CD4-positive, alpha-beta T cell treated with Interleukin-10 for 1 hour (primary cell): ENCODE data around the gene PTPRQ.
"Not testable (repeated sequence)": the region's sequence is repeated elsewhere in the genome, so short reads cannot be mapped to it uniquely, and the experiment has no call there.

Experiments used
- DNase-seq: peaks from one replicate; pipeline ENCODE4 v3.0.0-alpha.2; 2020

The PTPRQ gene

DNA sequence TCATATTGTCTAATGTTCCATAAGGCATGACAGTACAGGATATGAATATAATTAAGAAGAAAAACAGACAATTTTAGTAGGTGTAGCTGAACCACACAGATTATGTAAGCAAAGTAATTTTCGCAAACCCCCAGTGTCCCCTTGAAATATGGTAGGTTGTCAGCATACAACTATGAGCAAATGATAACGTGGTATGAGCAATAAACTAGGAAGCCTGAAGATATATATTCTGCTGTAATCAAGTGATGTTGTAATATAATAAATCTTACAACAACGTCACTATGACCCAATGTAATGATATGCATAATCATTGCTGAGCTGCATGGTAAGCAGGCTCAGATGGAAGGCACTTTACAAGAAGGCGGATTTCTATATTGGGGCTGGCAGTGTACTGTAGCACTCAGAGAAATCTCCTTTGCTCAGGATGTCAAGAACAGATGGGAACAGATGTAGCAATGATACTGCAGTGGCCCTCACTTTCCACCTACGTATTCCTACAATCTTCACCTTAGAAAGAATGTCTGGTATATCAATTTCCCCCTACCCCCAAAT is 215.6 kb downstream of the PTPRQ start:
- no peak for DNase-seq

DNA sequence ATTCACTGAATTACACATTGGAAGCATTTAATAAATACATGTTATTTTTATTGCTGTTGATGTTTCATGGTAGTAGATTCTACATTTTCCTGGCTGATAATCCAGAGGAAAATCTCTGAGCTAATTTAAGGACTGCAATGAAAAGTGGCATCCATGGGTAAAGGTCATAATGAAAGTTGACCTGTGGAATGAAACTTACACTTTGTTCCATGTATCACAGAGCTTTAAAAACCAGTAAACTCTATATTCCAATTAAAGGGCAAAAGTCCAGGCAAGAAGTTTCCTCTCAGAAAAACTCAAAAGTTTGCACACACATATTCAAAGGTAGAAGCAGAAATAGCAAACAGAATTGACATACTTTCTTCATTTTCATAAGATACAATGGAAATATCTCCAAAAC is 218.6 kb downstream of the PTPRQ start:
- no peak for DNase-seq

GRCh38 chr12:80670214-80670613 is 226.2 kb downstream of the PTPRQ start:
- DNase-seq: no peak

DNA sequence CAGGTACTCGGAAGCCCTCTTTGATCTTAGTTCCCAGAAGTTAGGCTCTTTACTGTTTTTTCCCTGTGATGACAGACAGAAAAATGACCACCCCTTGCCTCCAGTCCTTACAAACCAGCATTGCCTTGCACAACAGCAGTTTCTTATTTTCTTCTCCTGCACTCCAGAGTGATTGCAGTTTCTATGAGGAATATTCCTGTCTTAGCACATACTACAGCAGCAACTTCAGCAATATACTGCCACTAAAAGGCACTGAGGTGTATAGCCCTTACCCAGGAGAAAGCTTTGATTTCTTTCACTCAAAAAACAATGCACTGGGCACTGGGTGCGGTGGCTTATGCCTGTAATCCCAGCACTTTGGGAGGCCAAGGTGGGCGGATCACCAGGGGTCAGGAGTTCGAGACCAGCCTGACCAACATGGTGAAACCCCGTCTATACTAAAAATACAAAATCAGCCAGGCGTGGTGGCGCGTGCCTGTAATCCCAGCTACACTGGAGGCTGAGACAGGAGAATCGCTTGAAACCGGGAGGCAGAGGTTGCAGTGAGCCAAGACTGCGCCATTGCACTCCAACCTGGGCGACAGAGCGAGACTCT is 232.1 kb downstream of the PTPRQ start:
- not testable (repeated sequence) for DNase-seq

DNA sequence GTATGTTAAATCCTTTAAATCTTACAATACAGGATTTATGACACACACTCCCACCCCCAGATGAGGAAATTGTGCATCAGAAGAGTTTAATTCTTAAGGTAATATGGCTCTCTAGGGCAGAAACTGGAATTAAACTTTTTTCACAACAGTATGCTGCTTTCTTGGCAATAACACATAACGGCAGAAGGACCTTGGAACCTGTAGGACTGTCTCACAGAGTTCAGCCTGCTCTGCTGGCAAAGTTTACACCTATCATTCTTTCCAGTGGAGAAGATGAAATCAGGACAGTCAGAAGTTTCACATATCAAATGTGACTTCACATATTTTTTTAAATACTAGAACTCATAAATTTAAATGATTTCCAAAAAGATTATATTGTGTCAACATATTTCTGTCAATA is 232.8 kb downstream of the PTPRQ start:
- no peak for DNase-seq

GRCh38 chr12:80677994-80678393 is 234.0 kb downstream of the PTPRQ start:
- DNase-seq: no peak

DNA sequence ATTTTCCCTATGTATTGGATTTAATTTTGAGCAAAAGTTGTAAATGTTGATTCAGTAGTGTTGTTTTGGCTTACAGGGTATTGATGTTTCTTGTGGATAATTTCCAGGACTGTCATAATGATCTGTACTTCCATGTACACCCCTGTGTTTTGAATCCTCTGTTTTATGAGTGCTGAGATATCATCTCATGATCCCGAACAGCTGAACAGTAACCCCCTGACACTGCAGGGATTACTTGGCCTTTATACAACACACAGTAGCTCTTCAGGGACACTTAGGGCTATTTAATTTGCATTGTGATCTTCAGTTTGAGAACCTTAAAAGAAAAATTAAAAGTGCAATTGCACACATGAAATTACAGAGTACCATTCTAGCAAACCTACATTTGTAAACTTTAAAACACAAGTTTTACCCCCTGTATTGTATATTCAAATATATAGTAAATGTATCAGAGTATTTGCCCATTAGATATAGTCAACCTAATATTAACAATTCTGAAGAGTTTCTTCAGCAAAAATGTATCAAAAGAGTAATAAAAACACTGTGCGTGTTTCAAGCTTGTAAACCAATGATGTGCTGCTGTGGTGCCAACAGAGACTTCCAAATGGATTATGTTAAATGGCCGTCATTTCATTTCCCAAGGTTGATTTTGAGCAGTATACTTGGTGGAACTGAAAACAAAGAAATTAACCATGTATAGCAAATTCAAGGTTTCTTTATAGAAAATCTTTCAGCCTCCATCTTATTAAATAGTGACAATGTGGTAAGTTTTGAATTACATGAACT is 235.5 kb downstream of the PTPRQ start:
- no peak for DNase-seq

GRCh38 chr12:80681287-80681686 is 237.3 kb downstream of the PTPRQ start:
- DNase-seq: no peak

DNA sequence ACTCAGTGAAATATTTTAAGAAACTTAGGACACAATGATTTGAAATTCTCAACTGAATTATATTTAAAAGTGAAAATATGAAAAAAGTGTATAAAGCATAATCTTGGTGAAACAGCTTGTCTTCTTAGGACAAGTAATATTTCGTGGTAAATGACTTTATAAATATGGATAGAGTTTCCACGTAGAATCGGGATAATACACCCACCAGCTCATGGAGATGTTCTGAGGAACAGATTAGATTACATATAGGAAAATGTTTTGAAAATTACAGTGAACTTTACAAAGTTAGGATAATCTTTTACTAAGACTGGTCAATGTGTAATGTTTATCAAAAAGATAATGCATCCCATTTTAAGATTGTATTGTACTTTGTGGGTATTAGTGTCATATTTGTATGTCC is 237.8 kb downstream of the PTPRQ start:
- no peak for DNase-seq

GRCh38 chr12:80684077-80684495 is 240.1 kb downstream of the PTPRQ start:
- no peak for DNase-seq

DNA sequence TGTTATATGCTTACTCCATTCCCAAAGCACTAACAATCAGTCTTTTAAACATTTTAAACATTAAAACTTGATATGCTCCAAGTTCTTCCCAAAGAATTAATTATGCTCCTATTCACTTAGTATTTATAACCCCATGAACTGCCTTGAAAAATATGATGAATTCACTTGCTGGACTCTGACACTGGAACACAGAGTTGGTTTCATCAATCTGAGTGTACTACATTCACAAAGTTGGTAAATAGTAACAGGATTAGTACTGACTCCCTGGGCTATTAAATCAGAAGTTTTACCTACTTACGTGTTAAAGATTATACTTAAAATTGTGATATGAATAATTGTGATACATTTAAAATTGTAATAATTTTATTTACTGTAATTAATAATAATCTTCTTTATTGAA is 246.1 kb downstream of the PTPRQ start:
- DNase-seq: no peak

DNA sequence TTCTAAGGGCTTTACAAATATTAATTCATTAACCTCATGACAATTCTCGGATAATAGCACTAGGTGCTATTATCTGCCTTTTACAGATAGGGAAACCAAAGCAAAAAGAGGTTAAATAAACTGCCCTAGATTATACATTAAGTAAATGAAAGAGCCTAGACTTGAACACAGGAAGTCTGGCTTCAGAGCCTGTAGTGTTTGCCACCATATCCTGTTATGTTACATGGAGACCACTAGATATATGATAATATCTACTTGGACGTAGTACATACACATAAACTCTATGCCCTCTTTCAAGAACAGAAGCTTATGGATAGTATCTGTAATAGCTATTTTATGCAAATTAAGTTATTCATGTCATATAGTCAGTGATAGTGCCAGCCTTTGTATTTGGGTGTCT is 246.5 kb downstream of the PTPRQ start:
- DNase-seq: no peak

- DNase-seq: no peak
Observed at GRCh38 chr12:80692114-80692513, 248.1 kb downstream of the PTPRQ start.

DNA sequence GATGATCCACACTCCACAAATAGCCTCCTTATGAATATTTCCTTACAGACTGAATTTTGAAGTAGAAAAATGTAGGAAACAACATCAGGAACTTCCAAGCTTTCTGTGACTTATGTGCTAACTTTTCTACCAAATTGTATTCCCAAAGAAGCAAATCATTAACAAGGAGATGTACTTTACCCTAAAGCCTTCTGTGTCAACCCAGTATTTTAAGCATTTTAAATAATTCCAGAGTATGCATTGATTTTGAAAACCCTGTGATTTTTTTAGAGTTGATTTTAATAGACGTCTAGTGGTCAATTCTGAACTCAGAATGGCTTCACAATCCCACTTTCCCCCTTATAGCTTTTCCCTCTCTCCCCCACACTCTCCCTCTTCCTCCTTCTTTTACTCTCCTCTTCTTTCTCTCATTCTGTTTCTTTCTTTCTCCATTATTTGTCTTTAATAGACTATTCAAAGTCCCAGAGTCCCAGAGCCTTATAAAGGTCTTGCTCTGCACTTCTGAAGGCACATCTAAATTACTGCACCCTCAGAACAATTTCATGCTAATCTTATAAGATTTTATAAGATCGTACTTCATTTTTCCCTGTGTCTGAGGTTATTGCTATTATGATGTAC is 253.3 kb downstream of the PTPRQ start:
- DNase-seq: no peak

- no peak for DNase-seq
Observed at GRCh38 chr12:80698256-80698655, 254.2 kb downstream of the PTPRQ start.

DNA sequence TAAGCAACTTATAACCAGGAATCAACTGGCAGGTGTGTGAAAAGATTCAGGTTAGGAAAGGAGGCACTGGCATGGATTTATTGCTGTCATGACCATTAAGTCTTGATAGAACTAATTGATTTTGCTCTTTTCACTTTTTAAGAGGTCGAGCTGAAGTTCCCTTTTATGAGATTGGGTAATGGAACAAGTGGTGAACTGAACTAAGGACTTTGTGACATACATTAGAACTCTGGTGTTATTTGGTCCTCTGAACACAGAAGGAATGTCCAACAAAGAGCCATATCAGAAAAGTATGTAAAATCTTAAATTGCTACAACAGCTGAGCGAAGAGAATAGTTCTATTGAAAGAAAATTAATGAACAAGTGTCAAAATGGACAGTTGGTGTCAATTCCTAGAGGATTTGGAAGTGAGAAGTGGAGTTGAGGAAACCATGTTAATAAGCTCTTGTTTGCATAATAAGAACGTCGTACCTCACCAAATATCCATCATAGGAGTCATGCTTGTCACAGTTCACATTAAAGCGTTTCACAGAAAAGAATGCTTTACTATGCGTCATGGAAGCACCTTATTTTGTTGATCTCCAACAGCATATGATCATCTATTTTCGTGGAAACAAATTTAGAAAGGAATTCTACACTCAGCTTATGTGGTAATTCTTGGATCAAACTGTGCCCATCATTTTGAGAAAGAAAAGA is 255.0 kb downstream of the PTPRQ start:
- DNase-seq: no peak

GRCh38 chr12:80700327-80700726 is 256.3 kb downstream of the PTPRQ start:
- no peak for DNase-seq

- no peak for DNase-seq
Observed at GRCh38 chr12:80701388-80701787, 257.4 kb downstream of the PTPRQ start.

DNA sequence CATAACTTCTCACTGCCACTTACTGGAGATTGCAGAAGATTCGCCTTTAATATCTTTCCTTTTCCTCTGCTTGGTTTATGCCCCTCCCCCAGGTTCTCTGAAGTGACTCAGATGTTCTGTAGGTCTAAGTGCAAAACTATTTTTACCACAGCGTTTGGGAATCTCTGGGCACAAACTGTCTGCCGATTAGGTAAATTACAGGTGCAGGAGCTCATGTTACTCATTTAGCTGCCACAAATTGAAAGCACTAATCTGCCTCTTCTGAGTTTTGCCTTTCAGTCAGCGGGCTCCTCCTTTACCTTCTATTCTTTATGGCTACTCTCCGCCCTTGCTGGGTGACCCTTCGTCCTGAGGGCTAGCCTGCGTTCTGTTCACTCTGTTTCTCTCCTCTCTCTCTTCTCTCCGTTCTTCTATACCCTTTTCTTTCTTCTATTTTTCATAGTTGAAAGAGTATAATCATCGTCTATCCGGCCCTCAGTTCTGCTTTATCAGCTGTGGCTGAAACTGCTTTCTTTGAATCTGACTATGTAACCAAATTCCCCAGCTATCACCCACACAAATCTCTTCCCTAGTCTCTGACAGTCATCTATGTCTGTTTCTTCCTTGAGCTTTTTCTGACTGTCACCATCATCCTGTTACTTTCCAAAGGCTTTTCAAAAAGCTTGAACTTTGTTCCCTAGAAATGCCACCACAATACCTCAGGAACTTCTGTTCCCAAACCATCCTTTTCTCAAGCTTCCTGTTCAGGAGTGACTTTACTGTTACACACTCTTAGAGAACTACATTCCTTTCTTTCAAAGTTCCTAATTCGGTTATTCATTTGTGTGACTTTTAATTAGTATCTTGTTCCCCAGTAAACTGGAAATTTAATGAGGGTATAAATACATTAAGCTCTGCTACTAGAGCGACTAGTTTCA is 259.1 kb downstream of the PTPRQ start:
- DNase-seq: no peak

GRCh38 chr12:80704420-80704819 is 260.4 kb downstream of the PTPRQ start:
- DNase-seq: no peak

GRCh38 chr12:80707126-80707829 is 263.2 kb downstream of the PTPRQ start, which contains the start of gene MYF6:
Gene MYF6 (plus strand): TSS chr12:80707634. CDS start chr12:80707720, 86 bp downstream.
- no peak for DNase-seq
